Suprapubic skin (tissue), 3 donors: ENCODE results near the gene LRMDA.

Source experiments
- CTCF ChIP-seq, 2 donors: fragments of 200-600 bp in 1 of 2; fragments of 450-650 bp in 1 of 2; sonication (generic) in 1 of 2; IDR thresholded peaks; one replicate each; pipeline ENCODE4 v1.5.1; 2016 to 2019; ENCODE audit warnings: antibody characterized with exemption in 2 of 2, mild to moderate bottlenecking in 1 of 2, moderate library complexity in 1 of 2
- POLR2A ChIP-seq, 2 donors: fragments of 450-650 bp; IDR thresholded peaks; one replicate each; pipeline ENCODE4 v1.6.1; 2017; ENCODE audit warnings: antibody characterized with exemption in 2 of 2, mild to moderate bottlenecking in 2 of 2, moderate library complexity in 2 of 2

GRCh38 chr10:75672842-75673241, 241.4 kb downstream of the LRMDA start:
- TF ChIP-seq CTCF (IDR thresholded peaks at IDR 0.05) (no peak), POLR2A (IDR thresholded peaks at IDR 0.05) (no peak)
